ENCODE measurements around the gene EIF3A. TPM values are rescaled to one million over a fixed set of nuclear protein-coding genes. Genes with fewer than 3 reads are reported as not detected.

The EIF3A gene
- total RNA-seq, 1 donor from 2014 or later = 181 TPM

GRCh38 chr10:119090968-119091367 lies 10.4 kb upstream of the EIF3A start:
- peak; percentile 20 for DNase-seq (ENCODE audit: low spot score)
- H3K9me3 Mint-ChIP-seq = no peaks in the 10 kb centered on the region
- H3K27me3 Mint-ChIP-seq (ENCODE audit: insufficient read depth) = no peaks in the 10 kb centered on the region
- H3K27ac Mint-ChIP-seq = no peak overlapping the region
- peak overlapping the region; percentile 4 for H3K4me3 Mint-ChIP-seq
- intact Hi-C loops (cut with micrococcal nuclease) = no loop called here
- peaks cover 39% of the 10 kb centered on the region for H3K4me1 Mint-ChIP-seq (ENCODE audit: low read depth)
- H3K36me3 Mint-ChIP-seq (ENCODE audit: low read depth) = peaks cover 2% of the 10 kb centered on the region

DNA sequence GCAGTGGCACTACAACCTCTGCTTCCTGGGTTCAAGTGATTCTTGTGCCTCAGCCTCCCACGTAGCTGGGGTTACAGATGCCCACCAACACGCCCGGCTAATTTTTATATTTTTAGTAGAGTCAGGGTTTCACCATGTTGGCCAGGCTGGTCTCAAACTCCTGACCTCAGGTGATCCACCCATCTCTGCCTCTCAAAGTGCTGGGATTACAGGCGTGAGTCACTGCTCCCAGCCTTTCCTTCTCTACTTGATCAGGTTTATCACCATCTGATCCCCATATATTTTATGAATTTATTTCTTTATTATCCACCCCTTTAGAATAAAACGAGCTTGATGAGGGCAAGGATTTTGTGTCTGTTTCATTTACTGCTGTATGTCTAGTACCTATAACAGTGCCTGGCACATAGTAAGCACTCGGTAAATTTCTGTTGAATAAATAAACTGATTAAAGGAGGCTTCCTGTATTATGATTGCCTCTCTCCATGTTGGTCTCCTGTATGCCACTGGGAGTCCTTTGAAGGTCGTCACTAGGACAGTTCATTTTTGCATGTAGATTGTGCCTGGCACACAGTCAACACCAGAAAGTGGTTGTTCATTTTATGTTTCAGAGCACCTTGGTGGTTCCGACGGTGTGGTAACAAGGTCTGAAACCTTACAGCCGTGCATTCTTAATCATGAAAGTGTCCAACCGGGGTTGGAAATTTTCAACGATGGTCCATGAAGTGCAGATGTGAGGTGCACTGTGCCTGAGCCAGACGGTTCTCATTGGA lies 9.6 kb upstream of the EIF3A start:
- Mint-ChIP-seq H3K36me3 (ENCODE audit: low read depth) (peaks cover 2% of the 10 kb centered on the region), H3K27me3 (ENCODE audit: insufficient read depth) (no peaks in the 10 kb centered on the region), H3K4me3 (no peak overlapping the region), H3K27ac (no peak overlapping the region), H3K4me1 (ENCODE audit: low read depth) (peaks cover 31% of the 10 kb centered on the region), H3K9me3 (no peaks in the 10 kb centered on the region)
- intact Hi-C loops (cut with micrococcal nuclease) = no loop called here
- no peak for DNase-seq (ENCODE audit: low spot score)

DNA sequence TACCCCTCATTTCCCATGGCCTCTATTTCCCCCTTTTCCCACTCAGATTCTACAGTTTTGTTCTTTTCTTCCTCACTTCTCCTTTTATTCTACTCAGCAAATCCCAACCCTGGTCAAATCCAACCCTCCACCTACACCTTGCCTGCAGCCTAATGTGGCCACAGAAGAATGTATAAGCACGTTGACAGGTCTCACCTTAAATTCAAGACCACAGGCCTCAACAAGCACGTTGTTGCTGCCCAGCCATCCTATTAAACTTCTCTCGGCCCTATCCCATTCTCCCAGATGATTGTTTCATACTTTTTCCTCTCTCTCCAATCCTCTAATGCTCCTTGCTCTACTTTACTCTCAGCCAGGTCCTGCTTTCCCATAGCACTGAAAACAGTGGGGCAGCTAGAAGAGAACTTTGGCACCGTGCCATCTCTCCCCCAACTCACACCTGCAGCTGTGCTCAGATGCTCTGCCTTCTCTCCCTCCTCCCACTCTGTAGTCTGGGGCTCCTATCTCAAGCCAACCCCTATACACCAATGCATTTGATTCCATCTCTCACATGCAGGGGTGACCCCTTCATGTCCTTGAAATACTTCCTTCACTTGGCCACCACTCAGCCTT lies 6.8 kb upstream of the EIF3A start:
- Mint-ChIP-seq H3K9me3 (no peaks in the 10 kb centered on the region), H3K4me3 (no peak overlapping the region), H3K27me3 (ENCODE audit: insufficient read depth) (no peaks in the 10 kb centered on the region), H3K36me3 (ENCODE audit: low read depth) (peaks cover 7% of the 10 kb centered on the region), H3K4me1 (ENCODE audit: low read depth) (peaks cover 29% of the 10 kb centered on the region), H3K27ac (no peak overlapping the region)
- no peak for DNase-seq (ENCODE audit: low spot score)
- intact Hi-C loops (cut with micrococcal nuclease) = loop anchor here (10.0 kb wide), 1 partner anchor 787 kb away; the partner anchor contains the start of gene MCMBP

GRCh38 chr10:119084896-119085295 lies 4.3 kb upstream of the EIF3A start:
- no peak for DNase-seq (ENCODE audit: low spot score)
- Mint-ChIP-seq H3K36me3 (ENCODE audit: low read depth) (peaks cover 13% of the 10 kb centered on the region), H3K4me3 (no peak overlapping the region), H3K27ac (no peak overlapping the region), H3K4me1 (ENCODE audit: low read depth) (peaks cover 18% of the 10 kb centered on the region), H3K9me3 (no peaks in the 10 kb centered on the region), H3K27me3 (ENCODE audit: insufficient read depth) (no peaks in the 10 kb centered on the region)
- intact Hi-C loops (cut with micrococcal nuclease) = loop anchor here (5.0 to 10.0 kb wide), 3 partner anchors 32 to 790 kb away; partner anchors contain the start of genes INPP5F and MCMBP

GRCh38 chr10:119079599-119080520 lies 757 bp downstream of the EIF3A start:
- peak overlapping the region; percentile 98 for H3K4me3 Mint-ChIP-seq

DNA sequence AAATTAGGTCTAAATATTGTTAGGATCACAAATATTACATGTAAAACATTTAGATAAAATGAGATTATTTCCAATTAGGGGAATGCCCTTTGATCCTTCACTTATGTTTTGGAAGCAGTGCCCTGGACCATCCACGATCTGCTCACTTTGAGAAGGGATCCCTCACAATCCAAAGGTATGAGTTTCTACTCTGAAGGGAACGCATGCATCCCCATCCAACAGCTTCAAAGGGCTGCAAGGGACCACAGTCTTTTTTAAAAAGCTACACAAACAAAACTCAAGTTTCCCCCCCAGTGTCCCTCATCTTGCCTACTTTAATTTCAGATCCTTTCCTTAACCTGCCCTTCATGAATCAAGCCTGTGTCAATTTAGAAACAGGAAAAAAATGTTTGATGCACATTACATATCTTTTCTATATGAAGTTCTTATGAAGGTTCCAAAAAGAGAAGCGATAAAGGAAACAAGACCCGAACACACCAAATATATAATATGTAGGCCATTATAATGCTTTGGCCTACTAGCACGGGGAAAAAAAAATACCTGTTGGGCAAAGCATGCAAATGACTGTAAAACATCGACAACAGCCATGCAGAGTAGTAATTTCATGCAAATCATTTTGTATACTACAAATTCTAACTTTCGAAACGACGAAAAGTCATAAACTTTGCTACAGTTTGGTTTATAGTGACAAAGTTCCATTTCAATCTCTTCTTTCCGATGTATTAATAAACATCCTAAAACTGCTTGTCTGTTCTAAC lies 2.0 kb downstream of the EIF3A start:
- intact Hi-C loops (cut with micrococcal nuclease) = loop anchor here (1.0 to 5.0 kb wide), 2 partner anchors 100 to 229 kb away; partner anchors contain the start of gene PRDX3
- no peak for DNase-seq (ENCODE audit: low spot score)
- H3K4me1 Mint-ChIP-seq (ENCODE audit: low read depth) = peaks cover 43% of the 10 kb centered on the region
- H3K9me3 Mint-ChIP-seq = no peaks in the 10 kb centered on the region
- no peaks in the 10 kb centered on the region for H3K27me3 Mint-ChIP-seq (ENCODE audit: insufficient read depth)
- H3K4me3 Mint-ChIP-seq = peak overlapping the region; percentile 98
- peak overlapping the region; percentile 23 for H3K27ac Mint-ChIP-seq
- peaks cover 28% of the 10 kb centered on the region for H3K36me3 Mint-ChIP-seq (ENCODE audit: low read depth)

More at GRCh38 chr10:119079599-119080520, 757 bp downstream of the EIF3A start:
- Mint-ChIP-seq H3K9me3 (no peaks in the 10 kb centered on the region), H3K27me3 (ENCODE audit: insufficient read depth) (no peaks in the 10 kb centered on the region), H3K4me1 (ENCODE audit: low read depth) (peaks cover 38% of the 10 kb centered on the region), H3K36me3 (ENCODE audit: low read depth) (peaks cover 31% of the 10 kb centered on the region), H3K27ac (peak overlapping the region; percentile 94)
- peak; percentile 66 for DNase-seq (ENCODE audit: low spot score)
- intact Hi-C loops (cut with micrococcal nuclease) = loop anchor here (1.0 to 10.0 kb wide), 13 partner anchors 24 to 795 kb away; partner anchors contain the start of genes BAG3, DENND10, GRK5 and INPP5F

GRCh38 chr10:119073584-119073983 lies 7.0 kb downstream of the EIF3A start:
- intact Hi-C loops (cut with micrococcal nuclease) = no loop called here
- Mint-ChIP-seq H3K9me3 (no peaks in the 10 kb centered on the region), H3K4me3 (no peak overlapping the region), H3K4me1 (ENCODE audit: low read depth) (peaks cover 52% of the 10 kb centered on the region), H3K27ac (peak overlapping the region; percentile 21), H3K27me3 (ENCODE audit: insufficient read depth) (no peaks in the 10 kb centered on the region), H3K36me3 (ENCODE audit: low read depth) (peaks cover 45% of the 10 kb centered on the region)
- no peak for DNase-seq (ENCODE audit: low spot score)

- H3K27ac Mint-ChIP-seq = no peak overlapping the region
- no peaks in the 10 kb centered on the region for H3K9me3 Mint-ChIP-seq
Measured at GRCh38 chr10:119070395-119071165, 10.0 kb downstream of the EIF3A start.

DNA sequence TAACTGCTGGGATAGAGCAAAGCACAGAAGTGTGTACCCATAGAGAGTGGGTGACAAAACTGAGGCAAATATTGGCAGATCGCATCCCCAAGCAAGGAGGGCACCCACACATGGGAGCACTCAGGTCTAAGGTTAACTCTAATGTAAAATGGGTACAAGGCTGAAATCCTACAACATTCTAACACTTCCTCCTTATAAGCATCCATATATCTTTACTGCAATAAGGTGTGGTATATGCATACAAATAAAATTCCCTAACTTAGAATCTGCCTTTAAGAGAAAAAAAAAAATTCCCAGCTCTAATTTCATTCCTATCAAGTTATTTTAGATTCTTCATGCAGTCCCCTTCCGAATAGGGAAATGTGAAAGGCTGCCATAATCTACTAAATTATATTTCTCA lies 18.7 kb downstream of the EIF3A start:
- intact Hi-C loops (cut with micrococcal nuclease) = loop anchor here (2.0 to 10.0 kb wide), 2 partner anchors 13 to 773 kb away; no protein-coding TSS in a partner anchor
- no peak overlapping the region for H3K4me3 Mint-ChIP-seq
- no peak overlapping the region for H3K27ac Mint-ChIP-seq
- H3K4me1 Mint-ChIP-seq (ENCODE audit: low read depth) = peaks cover 14% of the 10 kb centered on the region
- no peaks in the 10 kb centered on the region for H3K27me3 Mint-ChIP-seq (ENCODE audit: insufficient read depth)
- H3K36me3 Mint-ChIP-seq (ENCODE audit: low read depth) = peaks cover 60% of the 10 kb centered on the region
- DNase-seq (ENCODE audit: low spot score) = no peak
- H3K9me3 Mint-ChIP-seq = no peaks in the 10 kb centered on the region

More at GRCh38 chr10:119070395-119071165, 10.0 kb downstream of the EIF3A start:
- no peak for DNase-seq (ENCODE audit: low spot score)
- Mint-ChIP-seq H3K36me3 (ENCODE audit: low read depth) (peaks cover 54% of the 10 kb centered on the region), H3K27me3 (ENCODE audit: insufficient read depth) (no peaks in the 10 kb centered on the region), H3K4me1 (ENCODE audit: low read depth) (peaks cover 40% of the 10 kb centered on the region), H3K4me3 (no peak overlapping the region)
- intact Hi-C loops (cut with micrococcal nuclease) = loop anchor here (2.0 kb wide), 1 partner anchor 40 kb away; no protein-coding TSS in a partner anchor

- no peaks in the 10 kb centered on the region for H3K9me3 Mint-ChIP-seq
- intact Hi-C loops (cut with micrococcal nuclease) = loop anchor here (2.0 to 10.0 kb wide), 2 partner anchors 13 to 773 kb away; no protein-coding TSS in a partner anchor
- H3K27me3 Mint-ChIP-seq (ENCODE audit: insufficient read depth) = no peaks in the 10 kb centered on the region
- H3K4me1 Mint-ChIP-seq (ENCODE audit: low read depth) = peaks cover 14% of the 10 kb centered on the region
- H3K36me3 Mint-ChIP-seq (ENCODE audit: low read depth) = peaks cover 60% of the 10 kb centered on the region
- no peak overlapping the region for H3K4me3 Mint-ChIP-seq
- no peak overlapping the region for H3K27ac Mint-ChIP-seq
- DNase-seq (ENCODE audit: low spot score) = no peak
Measured at GRCh38 chr10:119061352-119061751, 19.3 kb downstream of the EIF3A start.

GRCh38 chr10:119060107-119060506 lies 20.5 kb downstream of the EIF3A start:
- Mint-ChIP-seq H3K27ac (no peak overlapping the region), H3K27me3 (ENCODE audit: insufficient read depth) (no peaks in the 10 kb centered on the region), H3K4me3 (no peak overlapping the region), H3K9me3 (no peaks in the 10 kb centered on the region), H3K4me1 (ENCODE audit: low read depth) (peaks cover 14% of the 10 kb centered on the region), H3K36me3 (ENCODE audit: low read depth) (peaks cover 61% of the 10 kb centered on the region)
- intact Hi-C loops (cut with micrococcal nuclease) = loop anchor here (2.0 to 10.0 kb wide), 2 partner anchors 15 to 775 kb away; no protein-coding TSS in a partner anchor
- DNase-seq (ENCODE audit: low spot score) = no peak
